HEK293 (cell line): ENCODE data around the gene SFT2D1.

Experiments
- CTCF ChIA-PET: fragments of 350-600 bp; formaldehyde crosslinking; extraction: SDS; loops from one replicate; lab custom pipeline; 2021; ENCODE audit warnings: antibody characterized with exemption; lab: Yijun Ruan, JAX
- POLR2A ChIA-PET: fragments of 300-600 bp; formaldehyde crosslinking; extraction: SDS; loops from one replicate; lab custom pipeline; 2020; ENCODE audit warnings: antibody characterized with exemption, inconsistent platforms; lab: Yijun Ruan, JAX
- H3K27ac ChIP-seq: fragments of 200-500 bp; sonication (Bioruptor generic); 2 replicates; pipeline ENCODE4 v1.5.1; 2014; ENCODE audit warnings: low read depth, low read length, control low read depth, inconsistent platforms; ENCODE audit errors: extremely low read depth
- H3K36me3 ChIP-seq, 2 experiments: fragments of 200-500 bp in 1 of 2; sonication (Bioruptor generic) in 1 of 2; 1 replicate in 1 of 2; 2 replicates in 1 of 2; pipeline ENCODE4 v1.5.1; 2014 to 2017; ENCODE audit warnings: inconsistent platforms in 2 of 2, low read length in 2 of 2; ENCODE audit not compliant: control insufficient read depth in 2 of 2, insufficient read depth in 1 of 2
- H3K4me1 ChIP-seq: fragments of 200-500 bp; sonication (Bioruptor generic); 2 replicates; pipeline ENCODE4 v1.5.1; 2014; ENCODE audit warnings: mild to moderate bottlenecking, low read length, inconsistent platforms; ENCODE audit not compliant: control insufficient read depth, insufficient read depth
- H3K4me3 ChIP-seq: 2 replicates; pipeline ENCODE4 v1.5.1; 2011; ENCODE audit warnings: low read depth, mild to moderate bottlenecking, control low read depth, low read length, moderate library complexity
- H3K9me3 ChIP-seq: fragments of 200-500 bp; sonication (Bioruptor generic); 2 replicates; pipeline ENCODE4 v1.5.1; 2014; ENCODE audit warnings: low read depth, low read length, inconsistent platforms; ENCODE audit not compliant: control insufficient read depth, insufficient read depth
- IKZF3 ChIP-seq: fragments of 450-650 bp; IDR thresholded peaks from 2 replicates; pipeline ENCODE4 v1.5.0; 2018; ENCODE audit warnings: missing biosample characterization, mild to moderate bottlenecking, missing genetic modification characterization, moderate library complexity
- TSHZ1 ChIP-seq: fragments of 450-650 bp; formaldehyde crosslinking; IDR thresholded peaks from 2 replicates; pipeline ENCODE4 v1.5.1; 2016; ENCODE audit warnings: missing biosample characterization, missing genetic modification characterization, borderline replicate concordance
- ZBTB17 ChIP-seq: fragments of 450-650 bp; formaldehyde crosslinking; IDR thresholded peaks from 2 replicates; pipeline ENCODE4 v1.5.1; 2016; ENCODE audit warnings: missing biosample characterization, missing genetic modification characterization
- ZIC2 ChIP-seq: fragments of 450-650 bp; formaldehyde crosslinking; IDR thresholded peaks from 2 replicates; pipeline ENCODE4 v1.5.1; 2016; ENCODE audit warnings: missing biosample characterization, missing genetic modification characterization
- ZNF155 ChIP-seq: fragments of 450-650 bp; formaldehyde crosslinking; IDR thresholded peaks from 2 replicates; pipeline ENCODE4 v1.5.1; 2016; ENCODE audit warnings: missing biosample characterization, missing genetic modification characterization
- ZNF211 ChIP-seq: fragments of 450-650 bp; formaldehyde crosslinking; IDR thresholded peaks from 2 replicates; pipeline ENCODE4 v1.5.1; 2016; ENCODE audit warnings: low read depth, missing biosample characterization, missing genetic modification characterization
- ZNF26 ChIP-seq: fragments of 450-650 bp; formaldehyde crosslinking; IDR thresholded peaks from 2 replicates; pipeline ENCODE4 v1.5.1; 2016; ENCODE audit warnings: missing biosample characterization, missing genetic modification characterization
- ZNF488 ChIP-seq: fragments of 450-650 bp; formaldehyde crosslinking; IDR thresholded peaks from 2 replicates; pipeline ENCODE4 v1.5.1; 2016; ENCODE audit warnings: missing biosample characterization, missing genetic modification characterization
- ZNF670 ChIP-seq: fragments of 450-650 bp; formaldehyde crosslinking; IDR thresholded peaks from 2 replicates; pipeline ENCODE4 v1.5.1; 2016; ENCODE audit warnings: missing biosample characterization, missing genetic modification characterization, low read depth
- ZNF747 ChIP-seq: fragments of 450-650 bp; formaldehyde crosslinking; IDR thresholded peaks from 2 replicates; pipeline ENCODE4 v1.5.1; 2016; ENCODE audit warnings: missing biosample characterization, missing genetic modification characterization
- ZNF776 ChIP-seq: fragments of 450-650 bp; formaldehyde crosslinking; IDR thresholded peaks from 2 replicates; pipeline ENCODE4 v1.5.0; 2017; ENCODE audit warnings: missing biosample characterization, missing genetic modification characterization, borderline replicate concordance
- ZNF777 ChIP-seq: fragments of 450-650 bp; formaldehyde crosslinking; IDR thresholded peaks from 2 replicates; pipeline ENCODE4 v1.5.1; 2017; ENCODE audit warnings: missing biosample characterization, missing genetic modification characterization, borderline replicate concordance
- ZSCAN5A ChIP-seq: fragments of 450-650 bp; formaldehyde crosslinking; IDR thresholded peaks from 2 replicates; pipeline ENCODE4 v1.5.1; 2016; ENCODE audit warnings: missing biosample characterization, missing genetic modification characterization
- TF ChIP-seq, protein P1 (sequence below): fragments of 450-650 bp; formaldehyde crosslinking; optimal IDR thresholded peaks from 2 replicates; pipeline ENCODE3; 2016; ENCODE audit warnings: missing biosample characterization, mild to moderate bottlenecking, missing genetic modification characterization
- TF ChIP-seq, protein P2 (sequence below): fragments of 450-650 bp; formaldehyde crosslinking; IDR thresholded peaks from 2 replicates; pipeline ENCODE4 v1.5.1; 2016; ENCODE audit warnings: missing biosample characterization, missing genetic modification characterization, borderline replicate concordance
- TF ChIP-seq, protein P3 (sequence below): fragments of 450-650 bp; IDR thresholded peaks from 2 replicates; pipeline ENCODE4 v1.5.1; 2018; ENCODE audit warnings: missing biosample characterization, missing genetic modification characterization
- TF ChIP-seq, protein P4 (sequence below): fragments of 450-650 bp; formaldehyde crosslinking; IDR thresholded peaks from 2 replicates; pipeline ENCODE4 v1.5.1; 2016; ENCODE audit warnings: missing biosample characterization, missing genetic modification characterization

SFT2D1 gene

DNA sequence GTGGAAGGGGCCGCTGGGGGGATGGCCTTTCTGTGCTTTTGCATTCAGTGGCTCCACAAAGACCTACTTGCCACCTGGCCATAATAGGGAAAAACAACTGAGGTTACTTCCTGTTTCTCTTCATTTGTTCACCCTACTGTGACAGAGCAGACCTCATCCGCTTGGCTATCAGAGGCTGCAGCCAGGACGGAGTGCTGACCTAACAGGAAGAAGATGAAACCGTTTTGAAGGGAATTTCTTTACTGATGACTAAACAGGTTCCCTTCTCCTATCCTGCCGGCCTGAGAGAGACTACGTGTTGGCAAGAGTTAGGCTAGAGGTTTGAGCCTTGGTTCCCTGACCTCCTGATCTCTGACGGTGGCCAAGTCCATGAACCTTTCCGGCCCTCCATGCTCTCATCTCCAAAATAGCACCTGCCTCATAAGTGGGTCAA is 55.5 kb downstream of the SFT2D1 start:
- CTCF ChIA-PET: no interaction called here
- Histone ChIP-seq H3K9me3 (no peaks in the 10 kb centered on the region), H3K36me3 (no peaks in the 10 kb centered on the region), H3K4me3 (no peak overlapping the region), H3K4me1 (no peaks in the 10 kb centered on the region)
- TF ChIP-seq, protein P1, sequence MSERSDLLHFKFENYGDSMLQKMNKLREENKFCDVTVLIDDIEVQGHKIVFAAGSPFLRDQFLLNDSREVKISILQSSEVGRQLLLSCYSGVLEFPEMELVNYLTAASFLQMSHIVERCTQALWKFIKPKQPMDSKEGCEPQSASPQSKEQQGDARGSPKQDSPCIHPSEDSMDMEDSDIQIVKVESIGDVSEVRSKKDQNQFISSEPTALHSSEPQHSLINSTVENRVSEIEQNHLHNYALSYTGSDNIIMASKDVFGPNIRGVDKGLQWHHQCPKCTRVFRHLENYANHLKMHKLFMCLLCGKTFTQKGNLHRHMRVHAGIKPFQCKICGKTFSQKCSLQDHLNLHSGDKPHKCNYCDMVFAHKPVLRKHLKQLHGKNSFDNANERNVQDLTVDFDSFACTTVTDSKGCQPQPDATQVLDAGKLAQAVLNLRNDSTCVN: no peak
- no peak for TF ChIP-seq IKZF3 (tag by site-specific recombination)
- TF ChIP-seq, protein P2, sequence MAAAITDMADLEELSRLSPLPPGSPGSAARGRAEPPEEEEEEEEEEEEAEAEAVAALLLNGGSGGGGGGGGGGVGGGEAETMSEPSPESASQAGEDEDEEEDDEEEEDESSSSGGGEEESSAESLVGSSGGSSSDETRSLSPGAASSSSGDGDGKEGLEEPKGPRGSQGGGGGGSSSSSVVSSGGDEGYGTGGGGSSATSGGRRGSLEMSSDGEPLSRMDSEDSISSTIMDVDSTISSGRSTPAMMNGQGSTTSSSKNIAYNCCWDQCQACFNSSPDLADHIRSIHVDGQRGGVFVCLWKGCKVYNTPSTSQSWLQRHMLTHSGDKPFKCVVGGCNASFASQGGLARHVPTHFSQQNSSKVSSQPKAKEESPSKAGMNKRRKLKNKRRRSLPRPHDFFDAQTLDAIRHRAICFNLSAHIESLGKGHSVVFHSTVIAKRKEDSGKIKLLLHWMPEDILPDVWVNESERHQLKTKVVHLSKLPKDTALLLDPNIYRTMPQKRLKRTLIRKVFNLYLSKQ: no peak
- TF ChIP-seq ZIC2 (tag by site-specific recombination): no peak
- no peak for TF ChIP-seq ZSCAN5A (tag by site-specific recombination)
- TF ChIP-seq, protein P3, sequence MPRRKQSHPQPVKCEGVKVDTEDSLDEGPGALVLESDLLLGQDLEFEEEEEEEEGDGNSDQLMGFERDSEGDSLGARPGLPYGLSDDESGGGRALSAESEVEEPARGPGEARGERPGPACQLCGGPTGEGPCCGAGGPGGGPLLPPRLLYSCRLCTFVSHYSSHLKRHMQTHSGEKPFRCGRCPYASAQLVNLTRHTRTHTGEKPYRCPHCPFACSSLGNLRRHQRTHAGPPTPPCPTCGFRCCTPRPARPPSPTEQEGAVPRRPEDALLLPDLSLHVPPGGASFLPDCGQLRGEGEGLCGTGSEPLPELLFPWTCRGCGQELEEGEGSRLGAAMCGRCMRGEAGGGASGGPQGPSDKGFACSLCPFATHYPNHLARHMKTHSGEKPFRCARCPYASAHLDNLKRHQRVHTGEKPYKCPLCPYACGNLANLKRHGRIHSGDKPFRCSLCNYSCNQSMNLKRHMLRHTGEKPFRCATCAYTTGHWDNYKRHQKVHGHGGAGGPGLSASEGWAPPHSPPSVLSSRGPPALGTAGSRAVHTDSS: no peak
- TF ChIP-seq ZNF747 (tag by site-specific recombination): no peak
- TF ChIP-seq ZNF155 (tag by site-specific recombination): no peak
- TF ChIP-seq ZNF26: no peak
- TF ChIP-seq ZBTB17 (tag by site-specific recombination): no peak
- no peak for TF ChIP-seq TSHZ1
- no peak for TF ChIP-seq ZNF777 (tag by site-specific recombination)
- TF ChIP-seq ZNF776 (tag by site-specific recombination): no peak
- TF ChIP-seq ZNF488 (tag by site-specific recombination): no peak
- TF ChIP-seq ZNF670 (tag by site-specific recombination): no peak
- TF ChIP-seq ZNF211 (tag by site-specific recombination): no peak
- TF ChIP-seq, protein P4, sequence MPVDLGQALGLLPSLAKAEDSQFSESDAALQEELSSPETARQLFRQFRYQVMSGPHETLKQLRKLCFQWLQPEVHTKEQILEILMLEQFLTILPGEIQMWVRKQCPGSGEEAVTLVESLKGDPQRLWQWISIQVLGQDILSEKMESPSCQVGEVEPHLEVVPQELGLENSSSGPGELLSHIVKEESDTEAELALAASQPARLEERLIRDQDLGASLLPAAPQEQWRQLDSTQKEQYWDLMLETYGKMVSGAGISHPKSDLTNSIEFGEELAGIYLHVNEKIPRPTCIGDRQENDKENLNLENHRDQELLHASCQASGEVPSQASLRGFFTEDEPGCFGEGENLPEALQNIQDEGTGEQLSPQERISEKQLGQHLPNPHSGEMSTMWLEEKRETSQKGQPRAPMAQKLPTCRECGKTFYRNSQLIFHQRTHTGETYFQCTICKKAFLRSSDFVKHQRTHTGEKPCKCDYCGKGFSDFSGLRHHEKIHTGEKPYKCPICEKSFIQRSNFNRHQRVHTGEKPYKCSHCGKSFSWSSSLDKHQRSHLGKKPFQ (tag by site-specific recombination): no peak
- TF ChIP-seq, all 188 proteins: peak for 0
- H3K27ac ChIP-seq: no peak overlapping the region
- POLR2A ChIA-PET: no interaction called here
